GM12878 (cell line): ENCODE data around the gene EEF2K. TPM values are rescaled to one million over a fixed set of nuclear protein-coding genes. Genes with fewer than 3 reads are reported as not detected.

Experiments used
- ATAC-seq: fragments of 200-7000 bp; cut with Tn5 transposase; 3 replicates; pipeline ENCODE4 v1.9.1; 2020; ENCODE audit warnings: mild to moderate bottlenecking, moderate library complexity
- BruUV-seq: library from RNA; stranded (reverse); fragments of 400-500 nt; replicated peaks from 2 replicates; lab custom pipeline; 2021; lab: Mats Ljungman, UMichigan
- CTCF ChIA-PET: fragments of 300-600 bp; sonication (Branson Sonifier 250); formaldehyde crosslinking; extraction: SDS; loops from one replicate; lab custom pipeline; 2021; ENCODE audit warnings: inconsistent platforms; lab: Yijun Ruan, JAX
- POLR2A ChIA-PET: fragments of 350-600 bp; formaldehyde crosslinking; extraction: SDS; loops from one replicate; lab custom pipeline; 2021; ENCODE audit warnings: inconsistent platforms; lab: Charles Lee
- RAD21 ChIA-PET: fragments of 300-600 bp; sonication (Branson Sonifier 250); formaldehyde crosslinking; loops from one replicate; lab custom pipeline; 2023; ENCODE audit warnings: antibody characterized with exemption; ENCODE audit not compliant: unreplicated experiment; lab: Charles Lee
- SMC1A ChIA-PET: fragments of 300-600 bp; sonication (Branson Sonifier 250); formaldehyde crosslinking; loops from one replicate; lab custom pipeline; 2023; ENCODE audit not compliant: unreplicated experiment, uncharacterized antibody; lab: Charles Lee
- DNase-seq: peaks from one replicate; pipeline ENCODE4 v3.0.0-alpha.2; 2011; ENCODE audit warnings: low read depth, low spot score
- FAIRE-seq: peaks from 3 replicates; lab custom pipeline; 2011; peaks lifted over from hg19 to GRCh38; lab: Jason Lieb, UNC
- H2AFZ ChIP-seq: 2 replicates; pipeline ENCODE4 v1.6.0; 2011; ENCODE audit warnings: low read depth, low read length, control low read depth; ENCODE audit not compliant: control insufficient read depth
- H3K27ac ChIP-seq: 2 replicates; pipeline ENCODE4 v1.5.1; 2011; ENCODE audit warnings: control low read depth; ENCODE audit not compliant: control insufficient read depth, insufficient read depth
- H3K27me3 ChIP-seq, 2 experiments: replicated peaks in 1 of 2; 2 replicates each; pipeline versions ENCODE4 v1.6.0 to v1.6.1; 2011; ENCODE audit warnings: low read length in 1 of 2; ENCODE audit not compliant: control insufficient read depth in 2 of 2, insufficient read depth in 2 of 2
- H3K36me3 ChIP-seq, 2 experiments: 2 replicates each; pipeline ENCODE4 v1.5.1; 2011; ENCODE audit warnings: low read length in 1 of 2; ENCODE audit not compliant: control insufficient read depth in 2 of 2, insufficient read depth in 2 of 2
- H3K4me1 ChIP-seq: 2 replicates; pipeline ENCODE4 v1.6.1; 2011; ENCODE audit warnings: mild to moderate bottlenecking, low read length, moderate library complexity, mixed read lengths; ENCODE audit not compliant: control insufficient read depth, insufficient read depth
- H3K4me2 ChIP-seq: 2 replicates; pipeline ENCODE4 v1.6.0; 2011; ENCODE audit warnings: control low read depth; ENCODE audit not compliant: control insufficient read depth, insufficient read depth
- H3K4me3 ChIP-seq: fragments of 200-600 bp; sonication (generic); 2 replicates; pipeline ENCODE4 v1.5.1; 2016
- H3K79me2 ChIP-seq: 2 replicates; pipeline ENCODE4 v1.6.0; 2011; ENCODE audit warnings: low read length; ENCODE audit not compliant: control insufficient read depth, insufficient read depth
- H3K9ac ChIP-seq: 2 replicates; pipeline ENCODE4 v1.8.0; 2011; ENCODE audit warnings: low read length, control low read depth, mixed read lengths; ENCODE audit not compliant: control insufficient read depth, insufficient read depth
- H3K9me3 ChIP-seq: replicated peaks from 3 replicates; pipeline ENCODE4 v1.5.1; 2011; ENCODE audit warnings: mild to moderate bottlenecking, low read length; ENCODE audit not compliant: control insufficient read depth, insufficient read depth
- H4K20me1 ChIP-seq: 2 replicates; pipeline ENCODE4 v1.6.0; 2011; ENCODE audit not compliant: control insufficient read depth, insufficient read depth
- HCFC1 ChIP-seq: fragments of 150-350 bp; IDR thresholded peaks from 2 replicates; pipeline ENCODE4 v1.6.1; 2014; ENCODE audit warnings: low read length
- MXI1 ChIP-seq: fragments of 150-350 bp; IDR thresholded peaks from 2 replicates; pipeline ENCODE4 v1.6.1; 2011; ENCODE audit warnings: low read depth, mild to moderate bottlenecking, inconsistent platforms, low read length, improper control_type of control experiment
- RB1 ChIP-seq: fragments of 450-650 bp; formaldehyde crosslinking; IDR thresholded peaks from 2 replicates; pipeline ENCODE4 v1.6.1; 2017; ENCODE audit warnings: mild to moderate bottlenecking, borderline replicate concordance
- SMARCA5 ChIP-seq: fragments of 450-650 bp; IDR thresholded peaks from 2 replicates; pipeline ENCODE4 v1.6.1; 2017; ENCODE audit warnings: mild to moderate bottlenecking
- TAF1 ChIP-seq: IDR thresholded peaks from 2 replicates; pipeline ENCODE4 v1.6.1; 2011; ENCODE audit warnings: mild to moderate bottlenecking, low read depth, low read length, borderline replicate concordance
- ZNF217 ChIP-seq: fragments of 450-650 bp; IDR thresholded peaks from 2 replicates; pipeline ENCODE4 v1.6.1; 2017; ENCODE audit warnings: antibody characterized with exemption, mild to moderate bottlenecking
- WGBS: methylation state at CpG from one replicate; pipeline ENCODE4 v1.1.6; 2016; ENCODE audit warnings: low lambda C conversion rate; ENCODE audit not compliant: insufficient replicate concordance, insufficient coverage; ENCODE audit errors: missing lambda C conversion rate; 5-methylcytosine and 5-hydroxymethylcytosine counted together
- in situ Hi-C: fragments of 300-500 bp; cut with MboI; formaldehyde crosslinking; loops from 9 replicates; pipeline ENCODE4 v1.14.3; 2018; ENCODE audit warnings: mixed read lengths
- intact Hi-C: fragments of 100-400 bp; cut with micrococcal nuclease; formaldehyde crosslinking; loops from one replicate; pipeline ENCODE4 v1.14.2; 2022; ENCODE audit not compliant: unreplicated experiment
- polyA plus RNA-seq, 11 experiments: library from polyadenylated mRNA; depleted of rRNA in 4 of 11; unstranded in 6 of 11; stranded (reverse) in 5 of 11; fragments of >200 nt; fragmentation: Nextera tagmentation in 4 of 11; fragmentation: Illumina TruSeq in 1 of 11; extraction: Ambion mirVana in 4 of 11; extraction: Trizol in 1 of 11; gene quantifications; 1 replicate in 1 of 11; 2 replicates in 10 of 11; pipeline versions ENCODE4 v1.2.1 to v1.2.3, GENCODE V29; 2011 to 2016; ENCODE audit warnings: inconsistent platforms in 2 of 11, missing spikeins in 2 of 11, low read depth in 1 of 11
- total RNA-seq, 4 experiments: library from RNA; depleted of rRNA in 3 of 4; stranded (reverse); fragments of >200 nt in 3 of 4; fragmentation: Illumina TruSeq in 1 of 4; extraction: Trizol in 1 of 4; gene quantifications; 2 replicates each; pipeline versions ENCODE4 v1.2.1 to v1.2.3, GENCODE V29; 2013 to 2021
- TF ChIP-seq, protein P1 (sequence below): fragments of 450-650 bp; formaldehyde crosslinking; IDR thresholded peaks from 2 replicates; pipeline ENCODE4 v1.4.0; 2022; ENCODE audit warnings: mild to moderate bottlenecking, moderate library complexity

Gene EEF2K
- total and polyA plus RNA-seq, 10 of the 15 experiments (the other 5 are each of a cell fraction or from before 2014, with no cell fraction given), result 2.0 to 29.6 (median 12.2) TPM

DNA sequence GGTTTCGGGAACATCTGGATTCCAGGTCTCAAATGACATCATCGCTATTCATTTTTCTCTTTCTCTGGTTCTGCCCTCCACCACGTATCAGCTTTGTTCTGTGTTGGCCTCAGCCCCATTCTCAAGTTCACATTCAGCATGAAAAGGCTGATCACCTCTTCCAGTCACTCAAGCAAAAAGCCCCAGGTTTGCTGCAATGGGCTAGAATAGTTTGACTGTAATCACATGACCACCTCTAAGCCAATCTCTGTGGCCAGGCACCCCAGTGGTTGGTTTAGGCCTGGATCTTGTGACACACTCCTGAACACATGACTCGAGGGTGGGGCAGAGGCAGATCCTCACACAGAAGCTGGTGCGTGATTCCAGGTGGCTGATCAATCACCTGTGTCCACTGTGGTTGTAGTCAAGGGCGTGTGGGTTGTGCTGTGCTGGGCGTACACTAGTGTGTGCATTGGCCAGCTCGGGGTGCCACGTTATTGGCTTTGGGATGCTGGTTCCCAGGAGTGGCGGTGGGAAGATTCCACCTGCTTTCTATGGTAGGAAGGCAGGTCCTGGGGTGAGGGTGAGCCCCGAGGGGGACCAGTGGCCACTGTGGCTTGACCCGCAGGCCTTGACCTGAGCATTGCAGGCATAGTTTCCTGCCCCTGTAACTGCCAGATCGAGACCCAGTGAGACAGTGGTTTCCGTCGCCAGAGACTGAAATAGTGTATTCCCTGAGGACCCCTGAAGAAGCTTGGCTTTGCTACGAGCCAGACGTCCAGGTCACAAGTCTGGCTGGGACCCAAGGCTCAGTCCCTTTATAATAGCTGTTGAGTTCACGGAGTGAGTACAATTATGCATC, 12.0 kb downstream of the EEF2K start (continued):
- TF ChIP-seq, protein P1, sequence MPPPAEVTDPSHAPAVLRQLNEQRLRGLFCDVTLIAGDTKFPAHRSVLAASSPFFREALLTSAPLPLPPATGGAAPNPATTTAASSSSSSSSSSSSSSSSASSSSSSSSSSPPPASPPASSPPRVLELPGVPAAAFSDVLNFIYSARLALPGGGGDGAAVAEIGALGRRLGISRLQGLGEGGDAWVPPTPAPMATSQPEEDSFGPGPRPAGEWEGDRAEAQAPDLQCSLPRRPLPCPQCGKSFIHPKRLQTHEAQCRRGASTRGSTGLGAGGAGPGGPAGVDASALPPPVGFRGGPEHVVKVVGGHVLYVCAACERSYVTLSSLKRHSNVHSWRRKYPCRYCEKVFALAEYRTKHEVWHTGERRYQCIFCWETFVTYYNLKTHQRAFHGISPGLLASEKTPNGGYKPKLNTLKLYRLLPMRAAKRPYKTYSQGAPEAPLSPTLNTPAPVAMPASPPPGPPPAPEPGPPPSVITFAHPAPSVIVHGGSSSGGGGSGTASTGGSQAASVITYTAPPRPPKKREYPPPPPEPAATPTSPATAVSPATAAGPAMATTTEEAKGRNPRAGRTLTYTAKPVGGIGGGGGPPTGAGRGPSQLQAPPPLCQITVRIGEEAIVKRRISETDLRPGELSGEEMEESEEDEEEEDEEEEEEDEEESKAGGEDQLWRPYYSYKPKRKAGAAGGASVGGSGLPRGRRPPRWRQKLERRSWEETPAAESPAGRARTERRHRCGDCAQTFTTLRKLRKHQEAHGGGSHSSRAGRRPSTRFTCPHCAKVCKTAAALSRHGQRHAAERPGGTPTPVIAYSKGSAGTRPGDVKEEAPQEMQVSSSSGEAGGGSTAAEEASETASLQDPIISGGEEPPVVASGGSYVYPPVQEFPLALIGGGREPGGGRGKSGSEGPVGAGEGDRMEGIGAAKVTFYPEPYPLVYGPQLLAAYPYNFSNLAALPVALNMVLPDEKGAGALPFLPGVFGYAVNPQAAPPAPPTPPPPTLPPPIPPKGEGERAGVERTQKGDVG, result no peak
- TF ChIP-seq MXI1, result 0 out of 2 replicates have a peak, but pooled peaks have one; percentile 19
- TF ChIP-seq TAF1, result no peak

DNA sequence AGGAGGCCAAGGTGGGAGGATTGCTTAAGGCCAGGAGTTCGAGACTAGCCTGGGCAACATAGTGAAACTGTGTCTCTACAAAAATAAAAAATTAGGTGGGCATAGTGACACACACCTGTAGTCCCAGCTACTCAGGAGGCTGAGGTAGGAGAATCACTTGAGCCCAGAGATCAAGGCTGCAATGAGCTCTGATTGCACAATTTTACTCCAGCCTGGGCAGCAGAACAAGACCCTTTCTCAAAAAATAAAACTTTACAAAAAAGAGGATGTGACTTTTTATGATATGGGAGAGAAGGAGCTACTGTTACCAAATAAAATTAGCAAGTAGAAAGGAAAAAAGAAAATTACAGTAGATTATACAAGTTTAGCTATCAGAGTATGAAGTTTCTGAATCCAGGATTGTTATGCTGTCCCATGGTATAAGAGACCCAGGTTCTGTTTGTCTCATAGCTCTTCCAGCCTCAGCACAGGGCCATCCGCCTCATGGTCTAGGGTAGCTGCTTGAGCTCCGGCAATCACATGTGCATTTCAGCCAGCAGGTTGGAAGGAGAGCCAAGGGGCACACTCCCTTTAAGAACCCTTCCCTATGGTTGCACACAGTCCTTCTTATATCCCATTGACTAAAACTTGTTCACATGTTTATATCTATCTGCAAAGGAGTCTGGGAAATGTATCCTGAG, 13.5 kb downstream of the EEF2K start:
- in situ Hi-C loops (no loop called here), intact Hi-C loops (no loop called here)
- ChIA-PET POLR2A (interaction anchor here (0.6 to 4.0 kb wide), 9 partner anchors 11 to 212 kb away, joined by 3 to 21 read pairs (median 5); no protein-coding TSS in a partner anchor), SMC1A (interaction anchor here (0.6 to 8.2 kb wide), 6 partner anchors 12 to 134 kb away, joined by 3 to 83 read pairs (median 5); partner anchors contain the start of gene EEF2K), CTCF (interaction anchor here (0.8 to 4.6 kb wide), 5 partner anchors 11 to 273 kb away, joined by 3 to 38 read pairs (median 4); partner anchors contain the start of gene EEF2K), RAD21 (interaction anchor here (1.6 to 3.6 kb wide), 2 partner anchors 11 to 28 kb away, joined by 4 to 24 read pairs; partner anchors contain the start of gene EEF2K)
- Histone ChIP-seq H3K4me2 (no peak overlapping the region), H3K4me1 (peaks cover 12% of the 10 kb centered on the region), H2AFZ (no peak overlapping the region), H4K20me1 (no peaks in the 10 kb centered on the region), H3K9me3 (no peaks in the 10 kb centered on the region), H3K9ac (no peak overlapping the region), H3K36me3 (peaks cover 8 to 9% of the 10 kb centered on the region in 2 experiments), H3K4me3 (no peak overlapping the region), H3K79me2 (peaks cover 29% of the 10 kb centered on the region), H3K27ac (no peak overlapping the region), H3K27me3 (no peaks in the 10 kb centered on the region)
- DNase-seq (no peak), FAIRE-seq (no peak), ATAC-seq (no peak)
- WGBS, result 100% methylated on average over 3 of the region's 3 CpGs
- TF ChIP-seq HCFC1 (no peak), ZNF217 (no peak), RB1 (no peak), SMARCA5 (peak; percentile 60; the same call in 1 of the 2 replicates)
- BruUV-seq, result no TSS peak
